Activated T-cell treated with anti-CD3 and anti-CD28 coated beads for 4 hours (primary cell): Measurements from ENCODE around the gene DCXR.

Source experiments
- DNase-seq: peaks from one replicate; pipeline ENCODE4 v3.0.0-alpha.2; 2020

DCXR gene

GRCh38 chr17:82036634-82037091 lies 834 bp downstream of the DCXR start:
- no peak for DNase-seq

GRCh38 chr17:82035956-82036633 lies 1.4 kb downstream of the DCXR start:
- DNase-seq, result no peak

DNA sequence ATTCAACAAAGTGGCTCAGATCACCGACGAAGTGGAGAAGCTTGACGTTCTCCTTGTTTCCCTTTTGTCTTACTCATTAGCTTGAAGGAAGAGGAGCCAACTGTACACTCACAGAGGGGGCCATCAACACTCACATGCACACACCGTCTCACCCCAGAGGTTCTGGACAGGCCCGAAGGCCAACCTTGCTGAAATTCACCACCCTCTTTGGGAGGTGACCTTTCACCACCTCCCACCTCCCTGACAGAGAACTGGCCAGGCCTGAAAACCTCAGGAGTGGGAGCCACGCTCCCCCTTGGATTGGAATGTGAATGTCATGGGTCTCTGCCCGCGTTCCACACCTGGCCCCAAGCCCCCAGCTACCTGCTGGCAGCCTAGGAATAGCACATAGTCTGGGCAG lies 2.0 kb downstream of the DCXR start:
- no peak for DNase-seq

DNA sequence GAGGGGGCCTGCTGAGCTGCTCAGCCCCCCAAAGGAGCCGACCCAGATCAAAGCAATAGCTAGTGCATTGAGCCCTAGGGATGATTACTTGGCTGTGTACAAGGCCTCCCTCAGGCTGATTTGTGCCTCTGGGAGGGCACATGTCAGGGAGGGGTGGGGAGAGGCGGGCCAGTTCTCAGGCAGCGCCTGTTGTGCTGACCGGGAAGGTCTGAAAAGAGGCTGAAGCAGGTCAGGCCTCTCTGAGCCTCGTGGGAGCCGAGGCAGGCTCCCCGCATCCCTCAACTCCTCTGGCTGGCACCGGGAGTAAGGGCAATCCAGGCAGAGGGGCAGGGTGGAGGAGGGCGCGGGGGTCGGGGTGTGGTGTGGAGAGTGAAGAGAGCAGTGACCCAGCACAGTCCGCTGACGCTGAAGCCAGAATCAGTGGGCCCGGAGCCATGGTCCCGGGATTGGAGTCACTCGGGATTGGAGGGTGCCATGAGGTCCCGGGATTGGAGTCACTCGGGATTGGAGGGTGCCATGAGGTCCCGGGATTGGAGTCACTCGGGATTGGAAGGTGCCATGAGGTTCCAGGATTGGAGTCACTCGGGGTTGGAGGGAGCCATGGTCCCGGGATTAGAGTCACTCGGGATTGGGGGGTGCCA lies 3.0 kb downstream of the DCXR start:
- DNase-seq, result no peak

- DNase-seq, result no peak
Measured at GRCh38 chr17:82033359-82034085, 4.0 kb downstream of the DCXR start.

- DNase-seq, result no peak
Measured at GRCh38 chr17:82031885-82032627, 5.4 kb downstream of the DCXR start.

DNA sequence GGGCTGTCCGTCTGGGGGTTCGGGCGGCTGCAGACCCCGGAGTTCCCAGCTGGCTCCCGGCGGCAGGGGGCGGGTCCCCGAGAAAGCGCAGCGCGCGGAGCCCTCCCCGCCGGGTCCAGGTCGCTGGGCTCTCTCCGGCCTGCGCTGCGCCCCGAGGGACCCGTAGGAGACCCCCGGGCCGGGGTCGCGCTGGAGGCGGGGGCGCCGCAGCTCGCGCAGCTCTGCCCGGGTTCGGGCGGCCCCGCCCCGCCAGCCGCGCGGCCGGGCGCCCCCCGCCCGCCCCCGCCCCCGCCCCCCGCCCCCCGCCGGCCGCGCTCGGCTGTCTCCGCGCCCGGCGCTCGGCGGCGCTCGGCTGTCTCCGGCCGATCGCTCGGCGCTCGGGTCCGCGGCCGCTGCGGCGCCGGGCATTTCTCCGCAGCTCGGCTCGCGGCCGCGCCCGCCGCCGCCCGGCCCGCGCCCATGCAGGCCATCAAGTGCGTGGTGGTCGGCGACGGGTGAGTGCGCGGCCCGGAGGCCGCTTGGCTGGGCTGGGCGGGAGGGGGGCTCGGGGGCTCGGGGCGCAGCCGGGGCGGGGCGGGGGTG lies 6.1 kb downstream of the DCXR start, which contains the start of gene RAC3:
Gene RAC3, plus strand, starts transcription at position 376 of the 582 bp plus-strand sequence. Its CDS starts 84 bp downstream, at position 460.
- DNase-seq, result no peak

GRCh38 chr17:82030470-82031302 lies 6.8 kb downstream of the DCXR start:
- peak; percentile 75 for DNase-seq

- no peak for DNase-seq
Measured at GRCh38 chr17:82029990-82030469, 7.5 kb downstream of the DCXR start.

DNA sequence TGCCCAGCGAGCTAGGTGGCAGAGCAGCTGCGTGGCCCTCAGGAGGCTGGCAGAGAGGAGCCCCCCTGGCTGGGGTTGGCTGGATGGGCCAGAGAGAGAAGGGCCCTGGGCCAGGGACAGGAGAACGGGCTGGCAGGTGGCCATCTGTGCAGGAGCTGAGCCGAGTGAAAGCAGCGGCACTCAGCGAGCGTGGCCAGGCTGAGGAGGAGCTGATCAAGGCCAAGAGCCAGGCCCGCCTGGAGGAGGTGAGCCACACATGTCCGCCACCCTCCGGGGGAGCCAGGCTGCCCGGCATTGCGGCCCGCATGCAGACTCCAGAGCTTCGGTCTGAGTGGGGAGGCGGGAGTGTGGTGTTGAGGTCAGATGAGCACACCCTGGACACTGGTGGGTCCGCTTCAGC lies 8.1 kb downstream of the DCXR start:
- DNase-seq, result no peak

DNA sequence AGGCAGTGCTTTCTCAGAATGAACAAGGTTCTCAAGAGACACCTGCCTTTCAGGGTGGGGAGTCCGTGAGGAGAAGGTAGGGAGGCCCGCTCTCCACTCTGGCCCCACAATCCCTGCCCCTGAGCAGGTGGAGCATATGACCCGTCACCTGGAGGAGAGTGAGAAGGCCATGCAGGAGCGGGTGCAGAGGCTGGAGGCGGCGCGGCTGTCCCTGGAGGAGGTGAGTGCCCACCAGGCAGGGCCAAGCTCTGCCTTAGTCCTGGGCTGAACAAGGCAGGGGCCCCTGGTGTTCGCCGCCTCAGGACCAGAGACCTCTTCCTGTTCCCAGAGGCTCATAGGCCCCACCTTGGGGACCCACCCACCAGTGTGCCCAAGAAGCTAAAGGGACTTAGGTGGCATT lies 8.5 kb downstream of the DCXR start:
- DNase-seq, result no peak

- no peak for DNase-seq
Measured at GRCh38 chr17:82028246-82028645, 9.3 kb downstream of the DCXR start.

DNA sequence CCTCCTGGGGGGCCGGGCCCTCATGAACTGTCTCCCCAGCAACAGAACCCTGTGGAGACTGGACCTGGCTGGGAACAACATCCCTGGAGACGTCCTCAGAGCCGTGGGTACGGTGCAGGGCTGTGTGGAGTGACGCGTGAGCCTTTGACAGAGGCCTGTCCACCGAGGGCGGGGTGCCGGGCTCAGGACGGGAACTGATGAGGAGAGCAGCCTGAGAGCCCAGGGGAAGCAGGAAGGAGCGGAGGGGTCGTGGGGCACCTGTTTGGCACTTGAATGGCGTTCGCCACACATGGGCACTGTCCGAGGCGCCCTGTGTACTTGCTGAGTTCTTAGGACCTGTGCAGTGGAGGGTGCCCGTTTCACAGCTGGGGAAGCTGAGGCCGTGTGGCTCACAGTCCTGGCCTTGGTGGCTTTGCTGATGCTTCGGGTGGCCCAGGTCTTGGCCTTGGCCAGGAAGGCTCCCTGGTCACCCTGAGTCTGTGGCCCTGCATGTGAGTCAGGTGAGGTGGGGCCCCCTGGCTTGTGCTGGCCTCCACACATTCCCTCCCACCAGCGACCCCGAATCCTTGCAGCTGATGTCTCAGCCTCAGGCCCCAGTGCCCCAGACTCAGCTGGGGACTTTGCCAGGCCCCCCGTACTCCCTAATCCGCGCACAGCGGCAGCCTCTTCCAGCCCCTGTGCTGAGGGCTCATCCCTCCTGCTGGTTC lies 11.9 kb downstream of the DCXR start:
- no peak for DNase-seq

- DNase-seq, result no peak
Measured at GRCh38 chr17:82024859-82025258, 12.6 kb downstream of the DCXR start.

GRCh38 chr17:82023447-82024241 lies 13.9 kb downstream of the DCXR start:
- DNase-seq, result no peak

GRCh38 chr17:82022981-82023446 lies 14.5 kb downstream of the DCXR start, which contains the start of gene LRRC45:
TSS of gene LRRC45 (plus strand) at chr17:82023305. CDS start at chr17:82023644, 339 bp downstream.
- peak; percentile 99 for DNase-seq

- DNase-seq, result no peak
Measured at GRCh38 chr17:82022310-82022980, 15.1 kb downstream of the DCXR start, which contains the start of gene CENPX. TSS of gene CENPX (minus strand) at chr17:82022878. CDS start at chr17:82022861, 17 bp downstream.

GRCh38 chr17:82021900-82022309 lies 15.6 kb downstream of the DCXR start:
- DNase-seq, result no peak
